ENCODE results near the gene SRGAP3.
"Not testable (repeated sequence)": the region's sequence is repeated elsewhere in the genome, so short reads cannot be mapped to it uniquely, and the experiment has no call there.

SRGAP3 gene

DNA sequence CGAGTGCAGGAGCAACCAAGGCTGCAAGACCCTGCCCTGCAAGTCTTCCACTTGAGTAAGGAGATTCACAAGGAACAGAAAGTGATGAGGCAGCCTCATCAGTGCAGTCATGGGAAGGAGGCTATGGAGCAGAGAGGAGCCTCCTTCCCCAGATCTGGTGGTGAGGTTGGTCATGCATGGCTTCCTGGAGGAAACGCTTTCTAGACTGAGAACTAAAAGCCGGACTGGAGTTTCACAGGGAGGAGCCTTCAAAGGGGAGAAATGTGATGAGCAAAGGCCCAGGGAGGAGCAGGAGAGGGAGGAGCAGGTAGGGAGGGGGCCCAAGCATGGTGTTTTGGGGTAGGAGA is 139.9 kb downstream of the SRGAP3 start:
- DNase-seq = no peak

DNA sequence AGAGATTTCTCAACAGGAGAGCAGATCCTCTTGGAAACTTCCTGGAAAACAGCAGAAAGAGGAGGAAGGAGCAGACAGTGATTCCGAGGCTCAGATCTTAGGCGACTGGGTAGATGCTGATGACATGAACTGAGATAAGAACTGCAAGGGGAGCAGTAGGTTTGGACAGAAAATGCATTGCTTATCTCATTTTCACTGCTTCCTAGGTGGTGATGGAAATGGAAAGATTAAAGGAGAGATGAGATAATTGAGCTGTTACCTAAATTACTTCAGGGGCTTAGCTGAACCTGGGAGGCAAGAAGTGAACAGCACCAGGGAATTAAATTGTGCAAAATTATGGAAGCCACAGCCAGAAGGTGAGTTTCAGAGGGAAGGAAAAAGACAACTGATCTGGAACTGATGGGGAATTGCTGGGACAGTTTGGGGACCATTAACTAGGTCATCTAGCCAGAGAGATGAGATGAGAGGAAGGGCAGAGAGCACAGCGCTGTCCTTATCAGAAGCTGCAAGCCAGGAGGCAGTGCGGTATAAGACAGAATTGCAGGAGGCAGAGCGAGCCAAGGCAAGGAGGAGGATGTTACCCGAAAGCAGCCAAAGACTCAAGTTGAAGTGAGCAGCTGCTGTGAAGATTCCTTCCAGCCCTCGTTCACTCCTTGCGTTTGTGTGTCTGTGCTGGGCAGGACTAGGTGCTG is 140.4 kb downstream of the SRGAP3 start:
- no peak for DNase-seq

DNA sequence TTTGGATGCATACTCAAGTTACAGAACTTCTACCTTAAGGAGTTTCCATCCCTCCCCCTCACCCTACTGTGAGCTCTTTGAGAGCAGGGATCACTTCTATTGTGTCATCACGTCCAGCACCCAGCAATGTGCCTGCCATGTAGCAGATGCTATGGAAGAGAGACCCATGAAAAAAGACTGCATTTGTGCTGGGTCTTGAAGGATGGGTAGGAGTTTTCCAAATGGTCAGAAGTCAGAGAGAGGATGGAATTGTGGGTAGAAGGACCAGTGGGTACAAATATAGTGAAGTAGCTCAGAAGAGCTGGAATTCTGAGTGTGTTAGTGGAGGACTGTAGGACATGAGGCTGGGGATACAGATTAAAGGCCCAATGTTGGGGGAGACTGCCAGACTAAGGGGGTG is 141.7 kb downstream of the SRGAP3 start:
- DNase-seq = no peak

DNA sequence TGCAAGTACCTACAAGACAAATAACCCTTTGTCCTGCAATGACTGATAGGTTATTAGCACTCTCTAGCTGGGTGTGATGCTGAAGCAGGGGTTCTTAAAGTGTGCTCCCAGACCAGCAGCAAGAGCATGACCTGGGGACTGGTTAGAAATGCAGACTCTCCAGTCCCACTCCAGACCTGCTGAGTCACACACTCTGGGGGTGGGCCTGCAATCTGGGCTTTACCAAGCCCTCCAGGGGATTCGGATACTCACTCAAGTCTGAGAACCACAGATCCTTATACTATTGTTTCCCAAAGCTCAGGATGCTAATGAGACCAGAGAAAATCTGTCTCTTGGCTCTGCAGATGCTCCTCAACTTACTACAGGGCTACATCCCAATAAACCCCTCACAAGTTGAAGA is 144.0 kb downstream of the SRGAP3 start:
- no peak for DNase-seq

DNA sequence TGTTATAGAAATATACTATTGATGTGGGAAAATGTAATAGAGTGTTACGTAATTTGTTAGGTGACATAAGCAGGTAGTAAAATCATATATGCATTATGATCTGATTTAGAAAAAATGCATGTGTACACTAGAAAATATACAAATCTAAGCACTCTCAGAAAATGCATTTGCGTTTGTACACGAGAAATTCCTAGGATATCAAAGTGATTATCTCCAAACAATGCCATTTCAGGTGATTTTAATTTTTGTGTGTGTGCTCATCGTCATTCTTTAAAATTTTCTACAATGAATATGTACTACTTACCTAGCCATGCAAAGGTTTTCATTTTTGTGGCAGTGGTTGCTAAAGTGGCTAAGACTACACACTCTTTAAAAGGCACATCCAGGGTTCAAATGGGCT is 145.3 kb downstream of the SRGAP3 start:
- DNase-seq = no peak

DNA sequence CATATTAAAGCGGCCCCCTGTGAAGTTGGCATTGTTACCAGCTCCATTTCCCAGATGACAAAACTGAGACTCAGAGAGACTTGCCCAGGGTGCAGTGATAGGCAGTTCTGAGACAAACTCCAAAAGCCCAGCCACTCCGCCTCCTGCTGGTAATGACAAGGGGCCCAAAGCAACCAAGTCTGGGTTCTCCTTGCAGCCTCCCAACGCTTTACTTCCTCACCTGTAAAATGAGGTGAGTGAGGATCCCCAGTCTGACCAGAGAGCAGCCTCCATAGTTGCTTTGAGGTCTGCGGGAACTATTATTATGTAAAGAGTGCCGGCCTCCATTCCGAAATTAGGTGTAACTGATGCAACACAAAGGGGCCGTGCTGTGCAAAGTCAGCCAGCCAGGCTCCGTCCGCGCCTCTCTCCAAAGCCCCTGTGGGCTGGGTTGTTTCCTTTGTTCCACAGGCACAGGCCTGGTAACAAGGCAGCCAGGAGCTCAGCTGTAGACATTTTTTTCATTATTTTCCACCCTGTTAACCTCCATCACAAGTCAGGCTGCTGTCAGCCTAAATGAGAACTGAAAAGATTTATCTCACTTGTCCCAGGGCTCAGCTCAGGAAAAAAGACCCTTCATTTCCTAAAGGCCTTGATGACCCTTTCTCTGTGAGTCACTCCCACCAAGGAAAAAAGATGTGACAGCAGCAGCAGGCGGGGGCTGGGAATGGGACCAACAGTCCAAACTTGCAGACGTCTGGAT is 147.0 kb downstream of the SRGAP3 start:
- peak; percentile 95 for DNase-seq

DNA sequence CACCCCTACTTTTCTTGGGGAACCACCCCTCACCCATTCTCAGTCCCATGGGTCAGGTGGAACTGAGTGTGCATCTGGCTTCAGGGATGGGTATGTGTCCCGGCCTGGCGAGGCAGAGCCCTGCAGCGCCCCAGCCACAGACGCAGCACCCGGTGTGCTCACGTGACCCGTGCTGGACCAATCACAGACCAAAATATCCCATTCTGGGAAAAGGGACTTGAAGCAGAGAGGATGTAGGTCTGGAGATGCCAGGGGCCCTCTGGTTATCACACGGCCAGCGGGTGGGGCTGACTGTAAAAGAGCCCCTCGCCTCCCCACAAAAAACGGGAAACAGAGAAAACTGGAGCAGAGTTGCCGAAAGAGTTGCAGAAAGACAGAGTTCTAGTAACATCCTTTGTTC is 148.2 kb downstream of the SRGAP3 start:
- DNase-seq = peak; percentile 54

DNA sequence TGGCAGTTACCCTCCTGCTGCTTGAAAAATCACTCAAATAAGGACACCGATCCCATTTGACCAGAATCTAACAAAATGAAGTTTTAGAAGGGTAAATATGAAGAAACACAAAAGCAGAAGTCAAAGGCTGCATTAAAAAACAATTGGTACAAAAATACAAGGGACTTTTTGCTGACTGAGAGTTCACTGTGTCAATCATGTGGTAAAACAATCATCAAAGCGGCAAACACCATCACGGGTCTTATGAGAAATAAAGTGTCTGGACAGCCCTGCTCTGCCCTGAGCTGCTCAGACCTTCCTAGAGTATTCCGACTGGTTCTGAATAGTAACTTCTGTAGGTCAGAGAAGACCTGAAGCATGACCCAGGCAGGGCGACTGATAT is 148.9 kb downstream of the SRGAP3 start:
- DNase-seq = no peak

DNA sequence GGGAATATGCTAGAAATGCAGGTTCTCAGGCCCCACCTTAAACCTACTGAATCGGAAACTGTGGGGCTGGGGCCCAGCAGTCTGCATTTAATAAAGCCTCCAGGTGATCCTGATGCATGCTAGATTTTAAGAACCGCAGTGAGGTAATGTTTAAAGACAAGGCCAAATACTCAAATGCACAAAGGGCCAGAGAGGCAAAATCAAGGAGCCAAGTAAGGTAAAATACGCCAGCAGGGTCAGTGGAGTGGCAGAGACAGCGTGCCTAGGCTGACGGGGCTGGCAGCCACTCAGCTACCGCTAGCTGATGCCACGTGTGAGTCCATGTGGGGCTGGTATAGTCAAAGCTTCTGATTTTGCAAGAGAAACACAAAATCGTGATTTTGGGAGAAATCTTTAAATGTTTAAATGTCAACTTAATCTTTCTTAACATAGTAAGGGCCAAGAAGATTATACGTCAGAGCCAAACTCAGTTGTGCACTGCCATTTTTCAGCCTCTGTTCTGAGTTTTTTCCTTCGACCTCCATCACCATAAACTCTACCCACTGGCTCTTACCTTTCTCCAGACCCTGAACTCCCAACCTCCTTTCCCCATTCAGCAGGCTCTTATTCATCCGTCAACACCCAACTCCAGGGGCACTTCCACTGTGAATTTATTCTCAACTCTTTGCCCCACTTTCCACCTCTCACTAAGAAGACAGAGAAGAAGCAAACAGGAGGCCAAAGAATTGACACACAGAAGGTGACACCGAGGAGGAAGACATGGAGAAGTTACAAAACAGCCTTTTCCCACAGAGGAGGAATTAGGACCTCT is 149.5 kb downstream of the SRGAP3 start:
- peak; percentile 54 for DNase-seq

DNA sequence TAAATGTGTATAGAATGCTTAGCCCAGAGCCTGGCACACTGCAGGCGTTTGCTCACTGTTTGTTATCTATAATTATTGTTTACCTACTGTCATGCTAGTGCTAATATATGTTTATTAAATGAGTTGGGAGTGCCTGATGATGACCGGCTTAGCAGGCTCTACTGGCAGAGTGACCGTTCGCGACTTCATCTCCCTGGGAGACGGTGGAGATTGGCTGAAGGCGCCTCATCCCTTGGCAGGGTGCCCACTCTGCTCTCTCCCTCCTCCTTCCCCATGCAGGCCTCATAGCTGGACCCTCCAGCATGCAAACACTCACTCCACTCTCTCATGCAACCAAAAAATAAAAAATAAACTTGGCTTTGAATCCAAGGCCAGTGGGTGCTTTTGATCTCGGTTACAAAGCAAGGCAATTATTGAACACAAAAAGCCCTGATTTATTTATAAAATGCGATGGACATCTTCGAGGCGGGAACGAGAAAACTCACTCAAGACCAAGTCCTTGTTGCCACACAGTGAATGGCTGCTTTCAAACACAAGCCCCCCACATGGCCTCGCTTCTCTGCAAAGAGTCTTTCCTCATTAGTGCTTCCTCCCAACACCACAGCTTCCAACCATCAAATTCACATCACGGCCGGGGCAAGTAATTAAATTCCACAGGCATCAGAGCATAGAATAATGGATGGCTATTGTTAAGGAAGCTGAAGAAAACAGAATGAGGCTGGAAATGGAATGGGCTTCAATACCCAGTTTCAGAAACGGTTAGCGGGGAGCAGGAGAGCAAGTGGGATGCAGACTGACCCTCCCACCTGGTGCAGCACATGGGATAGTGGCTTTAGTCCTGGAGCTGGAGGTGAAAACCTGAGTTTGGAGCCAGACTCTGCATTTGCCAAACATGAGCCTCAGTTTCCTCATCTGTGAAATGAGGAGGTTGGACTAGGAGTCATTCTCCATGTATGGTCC is 150.4 kb downstream of the SRGAP3 start:
- DNase-seq = peak; percentile 93

DNA sequence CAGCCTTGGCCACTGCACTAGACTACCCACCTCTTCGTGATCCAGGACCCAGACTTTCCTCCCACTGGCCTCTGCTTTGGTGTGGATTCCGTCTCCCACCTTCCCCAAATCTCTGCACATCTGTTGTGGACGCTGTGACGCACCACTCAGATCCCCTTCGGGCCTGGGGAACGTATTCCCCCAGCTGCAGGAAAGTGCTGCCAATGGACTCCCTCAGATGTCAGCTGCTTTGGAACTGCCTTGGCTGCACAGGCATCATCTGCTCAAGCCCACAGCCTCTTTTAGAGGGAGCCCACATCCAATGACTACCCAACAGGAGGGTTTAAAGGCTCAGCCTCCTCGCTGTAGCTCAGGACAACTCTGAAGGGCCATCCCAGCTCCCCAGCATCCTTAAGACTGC is 152.0 kb downstream of the SRGAP3 start:
- no peak for DNase-seq

DNA sequence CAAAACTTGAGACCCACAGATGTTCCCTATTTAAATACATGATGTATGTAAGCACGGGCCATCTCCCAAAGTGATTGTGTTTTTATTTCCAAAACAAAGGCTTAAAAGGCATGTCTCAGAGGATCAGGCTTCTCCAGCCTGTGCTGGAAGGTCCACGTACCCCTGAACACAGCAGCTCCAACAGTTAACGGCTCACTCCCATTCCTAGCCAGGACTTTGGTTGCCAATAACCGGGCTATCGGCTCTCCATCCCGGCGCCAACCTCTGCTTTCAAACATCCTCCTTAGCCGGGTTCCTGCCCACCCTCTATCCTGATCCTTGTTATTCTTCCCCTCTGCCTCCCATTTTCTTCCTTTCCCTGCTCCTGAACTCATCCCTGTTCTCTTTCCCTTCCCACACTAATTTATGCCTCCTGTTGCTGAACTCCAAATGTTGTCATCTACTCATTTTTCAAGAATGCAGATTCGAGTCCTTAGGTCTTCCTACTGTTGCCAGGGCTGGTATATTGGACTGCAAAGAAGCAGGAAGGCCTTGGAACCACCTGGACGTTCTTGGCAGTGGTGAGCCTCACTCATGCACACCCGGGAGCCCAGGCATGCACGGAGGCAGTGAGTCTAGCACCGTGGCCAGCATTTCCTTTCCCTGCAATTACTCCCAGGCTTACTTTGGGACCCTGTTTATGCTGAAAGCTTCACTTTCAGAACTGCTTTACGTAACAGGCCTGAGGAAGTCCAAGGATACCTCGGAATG is 157.8 kb downstream of the SRGAP3 start:
- DNase-seq = peak; percentile 50

DNA sequence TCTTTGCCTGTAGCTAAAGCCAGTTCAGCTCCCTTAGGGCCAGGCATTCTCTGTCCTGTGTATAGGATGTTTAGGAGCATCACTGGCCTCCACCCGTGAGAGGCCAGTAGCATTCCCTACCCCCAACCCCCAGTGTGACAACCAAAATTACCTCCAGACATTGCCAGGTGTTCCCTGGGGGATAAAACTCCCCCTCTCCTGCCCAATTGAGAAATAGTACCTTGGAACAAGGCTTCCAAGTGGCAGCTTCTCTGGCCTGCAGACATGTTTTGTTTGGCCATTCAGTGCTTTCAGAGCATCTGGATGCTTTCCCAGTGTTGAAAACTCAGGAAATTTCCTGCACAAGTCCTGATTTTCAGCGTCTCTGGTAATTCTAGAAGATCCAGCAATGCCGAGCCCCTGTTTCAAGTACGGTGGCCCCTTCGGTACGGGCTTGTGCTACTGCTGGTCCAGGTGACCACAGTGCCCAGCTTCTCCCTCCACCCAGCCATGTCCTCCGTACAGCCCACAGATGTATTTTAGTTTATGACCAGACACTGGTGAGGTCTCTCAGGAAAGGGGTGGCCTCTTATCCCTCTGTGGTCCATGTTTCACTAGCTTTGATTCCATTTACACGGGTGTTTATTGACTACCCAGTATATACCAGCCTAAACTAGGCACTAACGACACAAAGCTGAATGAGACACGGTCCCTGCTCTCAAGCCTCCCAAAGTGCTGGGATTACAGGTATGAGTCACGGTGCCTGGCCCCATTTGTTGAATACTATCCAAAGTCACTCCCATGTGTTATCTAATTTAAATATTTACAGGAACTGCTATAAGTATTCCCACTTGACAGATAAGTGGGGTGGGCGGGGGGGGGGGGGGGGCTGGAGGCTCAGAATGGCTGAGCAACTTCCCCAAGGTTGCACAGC is 160.7 kb downstream of the SRGAP3 start:
- DNase-seq = peak; percentile 45

DNA sequence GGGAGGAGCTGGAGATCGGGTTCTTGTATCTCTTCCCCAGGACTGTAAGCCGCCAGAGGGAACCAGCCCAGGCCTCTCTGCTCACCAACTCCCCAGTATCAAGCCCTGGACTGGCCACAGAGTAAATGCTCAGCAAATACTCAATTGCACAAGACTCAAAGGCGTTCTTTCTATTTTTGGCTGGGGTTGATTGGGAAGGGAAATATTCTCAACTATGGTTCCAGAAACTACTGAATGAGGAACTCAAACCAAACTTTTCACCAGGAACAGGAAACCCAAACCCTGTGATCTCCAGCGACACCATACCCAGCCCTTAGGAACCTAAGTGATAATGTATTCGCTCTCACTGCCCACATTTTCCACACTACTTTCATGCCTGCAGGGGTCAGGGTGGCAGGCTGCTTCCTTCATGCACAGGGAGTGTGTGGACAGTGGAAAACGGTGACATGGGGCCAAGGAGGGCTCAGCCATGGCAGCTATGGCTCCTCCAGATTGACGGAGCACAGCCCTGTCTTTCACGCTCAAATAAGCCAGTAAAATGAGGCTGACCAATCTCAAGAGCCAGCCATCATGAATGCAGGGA is 161.5 kb downstream of the SRGAP3 start:
- DNase-seq = peak; percentile 37

DNA sequence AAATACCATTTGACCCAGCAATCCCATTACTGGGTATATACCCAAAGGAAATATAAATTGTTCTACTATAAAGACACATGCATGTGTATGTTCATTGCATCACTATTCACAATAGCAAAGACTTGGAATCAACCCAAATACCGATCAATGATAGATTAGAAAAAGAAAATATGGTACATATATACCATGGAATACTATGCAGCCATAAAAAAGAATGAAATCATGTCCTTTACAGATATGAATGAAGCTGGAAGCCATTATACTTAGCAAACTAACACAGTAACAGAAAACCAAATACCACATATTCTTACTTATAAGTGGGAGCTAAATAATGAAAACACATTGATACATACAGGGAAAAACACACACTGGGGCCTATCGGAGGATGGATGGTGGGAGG is 164.0 kb downstream of the SRGAP3 start:
- not testable (repeated sequence) for DNase-seq

DNA sequence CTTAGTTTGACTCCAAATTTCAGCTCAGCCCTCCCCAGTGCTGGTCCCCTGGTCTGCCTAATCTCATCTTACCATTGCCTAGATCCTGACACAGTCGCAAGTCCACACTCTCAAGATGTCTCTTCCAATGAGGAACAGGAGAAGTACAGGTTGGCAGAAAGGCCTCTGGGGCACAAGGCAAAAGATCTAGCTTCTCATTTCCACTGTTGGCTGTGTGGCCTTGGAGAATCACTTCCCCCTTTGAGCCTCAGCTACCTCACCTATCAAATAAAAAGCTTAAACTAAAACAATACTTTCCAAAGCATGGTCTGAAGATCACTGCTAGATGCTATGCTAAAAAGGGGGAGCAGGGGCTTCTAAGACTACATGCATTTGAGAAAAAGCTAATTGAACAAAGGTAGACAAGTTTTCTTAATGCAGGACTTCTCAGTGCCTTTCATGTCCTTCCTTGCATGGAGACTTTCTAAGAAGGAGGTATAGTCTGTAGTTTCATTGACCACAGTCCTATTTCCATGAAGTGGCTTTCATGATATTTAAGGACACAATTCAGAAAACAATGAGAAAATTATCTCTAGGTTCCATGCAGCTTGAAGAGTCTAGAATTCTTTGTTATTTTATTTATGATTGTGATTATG is 168.1 kb downstream of the SRGAP3 start:
- no peak for DNase-seq

DNA sequence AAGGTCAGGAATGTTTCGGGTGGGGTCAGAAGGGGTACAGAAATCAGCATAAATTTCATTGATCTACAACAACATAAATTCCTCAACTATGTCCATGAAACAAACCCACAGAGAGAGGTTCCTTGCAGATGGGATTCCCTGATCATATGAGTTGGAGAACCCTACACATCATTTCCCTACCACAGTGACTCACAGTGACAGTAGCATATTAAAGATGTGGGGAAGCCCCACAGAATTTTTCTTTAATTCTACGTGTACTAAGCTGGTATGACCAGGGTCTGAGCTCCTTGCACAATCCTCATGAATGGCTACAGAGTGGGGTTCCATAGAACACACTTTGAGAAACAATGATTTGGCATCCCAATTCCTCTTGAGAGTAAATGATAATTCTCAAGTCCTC is 169.3 kb downstream of the SRGAP3 start:
- no peak for DNase-seq

DNA sequence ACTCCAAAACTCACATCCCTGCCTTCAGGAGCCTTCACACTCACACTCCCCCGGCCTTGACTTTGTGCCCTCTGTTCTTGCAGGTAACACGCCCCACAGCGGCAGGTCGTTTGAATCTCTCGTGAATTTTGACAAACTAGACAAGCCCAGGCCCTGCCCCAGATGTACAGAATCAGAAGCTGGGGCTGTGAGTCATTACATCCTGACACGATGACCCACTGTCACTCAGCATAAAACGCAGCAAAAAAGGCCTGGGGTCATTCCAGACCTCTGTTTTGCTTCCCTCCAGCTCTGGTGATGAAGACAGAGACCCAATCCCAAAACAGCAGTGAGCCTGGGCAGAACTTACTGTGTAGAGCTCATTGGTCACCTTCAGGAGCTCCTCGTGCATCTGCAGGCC is 169.8 kb downstream of the SRGAP3 start:
- DNase-seq = no peak

DNA sequence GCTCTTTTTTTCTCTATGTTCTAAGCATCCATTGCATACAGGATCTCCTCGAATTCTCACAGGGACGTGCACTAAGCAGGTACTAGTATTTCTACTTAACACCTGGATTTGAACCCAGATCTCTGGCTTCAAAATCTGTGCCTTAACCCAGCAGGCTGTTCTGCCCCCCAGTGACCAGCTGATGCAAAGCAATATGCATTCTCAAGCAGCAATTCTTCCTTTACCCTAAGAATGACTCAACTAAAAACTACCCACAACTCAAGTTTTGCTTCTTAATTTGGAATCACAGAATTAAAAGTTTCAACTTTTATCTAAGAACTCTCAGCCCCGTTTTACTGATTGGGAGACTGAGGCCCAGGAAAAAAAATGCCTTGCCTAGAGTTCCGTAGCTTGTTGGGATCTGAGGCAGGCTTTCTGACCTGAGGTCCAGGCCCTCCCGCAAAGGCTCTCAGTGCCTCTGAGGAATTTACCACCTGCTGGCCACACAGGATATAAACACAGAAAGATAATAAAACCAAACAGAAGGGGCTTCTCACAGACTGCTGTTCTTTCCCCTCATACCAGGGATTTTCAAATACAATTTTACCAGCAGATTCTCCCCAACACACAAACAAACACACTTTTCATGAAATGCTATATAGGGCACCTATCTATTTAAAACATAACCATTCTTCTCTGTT is 170.7 kb downstream of the SRGAP3 start:
- no peak for DNase-seq

All from eye (tissue), 1 donor.